GM19397 (cell line): ENCODE results near the gene OR10H1.
"Not testable (repeated sequence)": the region's sequence is repeated elsewhere in the genome, so short reads cannot be mapped to it uniquely, and the experiment has no call there.

Experiments
- ATAC-seq: cut with Tn5 transposase; IDR thresholded peaks from one replicate; pipeline ENCODE4 v1.9.1; 2021; ENCODE audit warnings: mild to moderate bottlenecking, moderate library complexity; ENCODE audit not compliant: unreplicated experiment

OR10H1 gene, protein sequence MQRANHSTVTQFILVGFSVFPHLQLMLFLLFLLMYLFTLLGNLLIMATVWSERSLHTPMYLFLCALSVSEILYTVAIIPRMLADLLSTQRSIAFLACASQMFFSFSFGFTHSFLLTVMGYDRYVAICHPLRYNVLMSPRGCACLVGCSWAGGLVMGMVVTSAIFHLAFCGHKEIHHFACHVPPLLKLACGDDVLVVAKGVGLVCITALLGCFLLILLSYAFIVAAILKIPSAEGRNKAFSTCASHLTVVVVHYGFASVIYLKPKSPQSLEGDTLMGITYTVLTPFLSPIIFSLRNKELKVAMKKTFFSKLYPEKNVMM

DNA sequence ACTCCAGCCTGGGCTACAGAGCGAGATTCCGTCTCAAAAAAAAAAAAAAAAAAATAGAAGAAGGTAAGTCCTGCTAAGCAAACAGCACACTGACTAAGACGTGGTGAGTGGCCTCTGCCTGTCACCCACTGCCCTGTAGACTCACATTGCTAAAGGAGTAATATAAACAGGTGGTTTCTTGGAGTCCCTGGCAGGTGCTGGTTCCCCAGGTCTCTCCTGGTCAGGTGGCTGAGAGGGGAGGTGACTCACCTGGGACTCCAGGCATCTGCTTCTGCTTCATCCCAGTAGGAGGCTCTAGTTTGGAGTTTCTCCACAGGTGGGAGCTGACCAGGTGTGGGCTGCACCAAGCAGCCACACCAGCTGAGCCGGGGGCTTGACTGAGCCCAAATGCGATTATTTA lies at the start of gene OR10H1:
TSS of gene OR10H1 (minus strand) at position 359 of the 400 bp plus-strand sequence. CDS start 7,627 bp downstream, outside the sequence.
- ATAC-seq: no peak

GRCh38 chr19:15864824-15865223 lies 49.4 kb upstream of the OR10H1 start:
- ATAC-seq: no peak

DNA sequence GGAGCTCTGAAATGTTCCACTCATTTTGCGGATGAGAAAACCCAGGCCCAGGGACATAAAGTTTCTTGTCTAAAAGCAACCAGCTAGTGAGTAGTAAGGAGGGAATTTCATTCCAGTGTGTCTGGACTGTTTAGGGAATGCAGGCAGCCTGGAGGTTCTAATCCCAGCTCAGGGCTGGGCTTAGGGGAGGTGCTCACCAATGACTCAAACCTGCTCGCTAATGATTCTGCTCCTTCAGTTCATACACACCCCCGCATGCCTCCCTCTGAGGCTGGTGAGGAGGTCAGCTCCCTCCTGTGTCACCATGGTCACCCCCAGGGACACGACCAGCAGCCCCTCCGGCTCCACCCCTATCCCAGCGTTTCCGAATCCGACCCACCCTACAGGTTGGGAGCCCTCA lies 47.8 kb upstream of the OR10H1 start:
- ATAC-seq: no peak

DNA sequence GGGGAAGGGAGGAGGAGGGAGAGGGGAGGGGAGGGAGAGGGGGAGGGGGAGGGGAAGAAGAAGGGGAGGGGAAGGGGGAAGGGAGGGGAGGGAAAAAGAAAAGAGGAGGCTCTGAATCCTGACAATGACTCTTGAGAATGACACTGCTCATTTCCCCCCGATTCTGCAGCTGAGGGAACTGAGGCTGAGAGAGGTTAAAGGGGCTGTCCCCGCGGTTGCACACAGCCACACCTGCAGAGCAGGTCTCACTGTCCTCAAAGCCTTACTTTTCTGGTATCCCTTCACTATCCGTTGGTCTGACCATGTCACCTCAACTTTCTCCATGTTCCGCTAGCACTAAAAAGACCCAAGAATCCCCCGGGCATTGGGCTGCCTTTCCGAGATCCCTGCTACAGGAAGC lies 47.0 kb upstream of the OR10H1 start:
- ATAC-seq: no peak

DNA sequence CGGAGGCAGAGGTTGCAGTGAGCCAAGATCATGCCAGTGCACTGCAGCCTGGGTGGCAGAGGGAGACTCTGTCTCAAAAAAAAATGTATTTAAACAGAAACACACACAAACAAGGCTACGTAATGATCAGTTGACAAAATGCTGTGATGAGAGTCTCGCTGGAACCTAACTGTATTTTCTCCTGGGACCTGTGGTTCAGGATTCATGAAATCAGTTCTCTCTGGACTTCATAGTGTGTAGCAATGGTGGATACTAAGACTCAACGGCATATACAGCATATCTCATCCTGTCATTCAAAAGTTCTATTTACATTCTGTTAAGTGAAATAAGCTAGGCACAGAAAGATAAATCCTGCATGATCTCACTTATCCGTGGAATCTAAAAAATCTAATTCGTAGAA lies 45.1 kb upstream of the OR10H1 start:
- no peak for ATAC-seq

GRCh38 chr19:15859187-15859586 lies 43.7 kb upstream of the OR10H1 start:
- ATAC-seq: no peak

GRCh38 chr19:15850385-15850784 lies 34.9 kb upstream of the OR10H1 start:
- ATAC-seq: no peak

- no peak for ATAC-seq
Measured at GRCh38 chr19:15846923-15847322, 31.5 kb upstream of the OR10H1 start.

DNA sequence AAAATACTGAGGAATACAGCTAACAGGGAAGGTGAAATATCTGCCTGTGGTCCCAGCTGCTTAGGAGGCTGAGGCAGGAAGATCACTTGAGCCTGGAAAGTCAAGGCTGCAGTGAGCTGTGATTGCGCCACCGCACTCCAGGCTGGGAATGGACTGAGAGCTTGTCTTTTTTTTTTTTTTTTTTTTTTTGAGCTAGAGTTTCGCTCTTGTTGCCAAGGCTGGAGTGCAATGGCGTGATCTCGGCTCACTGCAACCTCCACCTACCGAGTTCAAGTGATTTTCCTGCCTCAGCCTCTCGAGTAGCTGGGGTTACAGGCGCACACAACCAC lies 28.4 kb upstream of the OR10H1 start:
- not testable (repeated sequence) for ATAC-seq

DNA sequence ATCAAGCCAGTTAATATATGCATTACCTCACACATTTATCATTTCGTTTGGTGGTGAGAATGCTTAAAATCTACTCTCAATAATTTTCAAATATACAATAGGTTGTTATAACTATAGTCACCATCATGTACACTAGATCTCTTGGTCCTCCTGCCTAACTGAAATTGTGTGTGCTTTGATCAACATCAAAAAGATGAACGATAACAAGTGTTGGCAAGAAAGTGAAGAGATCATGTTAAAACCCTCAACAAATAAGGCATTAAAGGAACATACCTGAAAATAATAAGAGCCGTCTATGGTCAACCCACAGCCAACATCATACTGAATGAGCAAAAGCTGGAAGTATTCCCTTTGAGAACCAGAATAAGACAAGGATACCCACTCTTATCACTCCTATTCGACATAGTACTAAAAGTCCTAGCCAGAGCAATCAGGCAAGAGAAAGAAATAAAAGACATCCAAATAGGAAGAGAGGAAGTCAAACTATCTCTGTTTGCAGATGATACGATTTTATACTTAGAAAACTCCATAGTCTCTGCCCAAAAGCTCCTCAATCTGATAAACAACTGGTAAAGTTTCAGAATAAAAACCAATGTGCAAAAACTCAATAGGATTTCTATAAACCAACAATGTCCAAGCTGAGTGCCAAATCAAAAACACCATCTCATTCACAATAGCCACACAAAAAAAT lies 27.9 kb upstream of the OR10H1 start:
- no peak for ATAC-seq

GRCh38 chr19:15841875-15842569 lies 26.6 kb upstream of the OR10H1 start:
- no peak for ATAC-seq

- ATAC-seq: no peak
Measured at GRCh38 chr19:15840833-15841232, 25.4 kb upstream of the OR10H1 start.

DNA sequence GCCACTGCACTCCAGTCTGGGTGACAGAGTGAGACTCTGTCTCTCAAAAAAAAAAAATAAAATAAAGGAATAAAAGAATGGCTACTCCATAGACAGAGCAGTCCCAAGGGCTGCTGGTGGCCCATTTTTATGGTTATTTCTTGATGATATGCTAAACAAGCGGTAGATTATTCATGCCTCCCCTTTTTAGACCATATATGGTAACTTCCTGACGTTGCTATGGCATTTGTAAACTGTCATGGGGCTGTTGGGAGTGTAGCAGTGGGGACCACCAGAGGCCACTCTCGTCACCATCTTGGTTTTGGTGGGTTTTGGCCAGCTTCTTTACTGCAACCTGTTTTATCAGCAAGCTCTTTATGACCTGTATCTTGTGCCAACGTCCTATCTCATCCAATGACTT lies 24.4 kb upstream of the OR10H1 start:
- ATAC-seq: not testable (repeated sequence)

DNA sequence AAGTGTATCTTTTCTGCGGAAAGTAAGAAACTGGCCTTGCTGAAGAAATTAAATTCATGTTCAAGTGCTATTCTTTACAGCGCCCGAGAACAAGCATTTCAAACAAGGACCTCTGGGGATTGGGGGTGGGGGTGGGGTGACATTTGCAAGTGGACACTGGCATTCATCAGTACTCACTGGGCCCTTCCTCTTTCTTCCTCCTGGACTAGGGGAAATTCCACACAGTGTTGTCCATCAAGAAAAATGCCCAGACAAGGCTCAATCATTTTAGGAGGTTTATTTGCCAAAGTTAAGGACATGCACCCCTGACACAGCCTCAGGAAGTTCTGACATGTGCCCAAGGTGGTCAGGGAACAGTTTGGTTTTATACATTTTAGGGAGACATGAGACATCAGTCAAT lies 22.9 kb upstream of the OR10H1 start:
- no peak for ATAC-seq

- peak; percentile 5 for ATAC-seq
Measured at GRCh38 chr19:15837221-15837731, 21.8 kb upstream of the OR10H1 start.

- ATAC-seq: peak; percentile 95
Measured at GRCh38 chr19:15836330-15837220, 21.1 kb upstream of the OR10H1 start.

DNA sequence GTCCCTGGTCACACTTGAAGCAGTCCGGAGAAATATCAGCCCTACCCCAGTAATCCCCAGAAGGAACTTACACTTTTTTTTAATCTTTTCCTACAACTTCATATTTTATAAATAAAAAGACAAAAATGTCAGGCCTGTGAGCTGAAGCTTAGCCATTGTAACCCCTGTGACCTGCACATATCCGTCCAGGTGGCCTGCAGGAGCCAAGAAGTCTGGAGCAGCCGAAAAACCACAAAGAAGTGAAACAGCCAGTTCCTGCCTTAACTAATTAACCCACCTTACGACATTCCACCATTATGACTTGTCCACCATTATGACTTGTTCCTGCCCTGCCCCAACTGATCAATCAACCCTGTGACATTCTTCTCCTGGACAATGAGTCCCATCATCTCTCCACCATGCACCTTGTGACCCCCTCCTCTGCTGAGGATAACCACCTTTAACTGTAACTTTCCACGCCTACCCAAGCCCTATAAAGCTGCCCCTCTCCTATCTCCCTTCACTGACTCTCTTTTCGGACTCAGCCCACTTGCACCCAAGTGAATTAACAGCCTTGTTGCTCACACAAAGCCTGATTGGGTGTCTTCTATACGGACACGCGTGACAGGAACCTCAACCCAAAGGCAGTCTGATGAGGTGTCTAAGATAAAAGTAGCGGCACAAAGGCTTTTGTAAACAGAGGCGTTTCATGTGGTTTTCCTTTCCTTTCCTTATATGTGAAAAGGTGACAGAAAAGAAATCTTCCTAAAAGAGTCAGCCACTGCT lies 20.3 kb upstream of the OR10H1 start:
- ATAC-seq: not testable (repeated sequence)

- ATAC-seq: not testable (repeated sequence)
Measured at GRCh38 chr19:15834232-15834631, 18.8 kb upstream of the OR10H1 start.

DNA sequence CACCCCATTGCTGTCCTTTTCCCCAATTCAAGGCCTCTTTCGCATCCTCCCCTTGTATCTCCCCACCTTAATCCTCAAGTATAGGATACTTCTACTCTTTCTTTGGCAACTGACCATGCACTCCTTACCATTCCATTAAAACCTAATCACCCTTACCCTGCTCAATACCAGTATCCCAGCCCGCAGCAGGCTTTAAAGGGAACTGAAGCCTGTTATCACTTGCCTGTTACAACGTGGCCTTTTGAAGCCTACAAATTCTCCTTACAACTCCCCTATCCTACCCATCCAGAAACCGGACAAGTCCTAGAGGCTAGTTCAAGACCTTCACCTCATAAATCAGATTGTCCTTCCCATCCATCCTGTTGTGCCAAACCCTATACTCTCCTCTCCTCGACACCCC lies 16.2 kb upstream of the OR10H1 start:
- ATAC-seq: no peak

DNA sequence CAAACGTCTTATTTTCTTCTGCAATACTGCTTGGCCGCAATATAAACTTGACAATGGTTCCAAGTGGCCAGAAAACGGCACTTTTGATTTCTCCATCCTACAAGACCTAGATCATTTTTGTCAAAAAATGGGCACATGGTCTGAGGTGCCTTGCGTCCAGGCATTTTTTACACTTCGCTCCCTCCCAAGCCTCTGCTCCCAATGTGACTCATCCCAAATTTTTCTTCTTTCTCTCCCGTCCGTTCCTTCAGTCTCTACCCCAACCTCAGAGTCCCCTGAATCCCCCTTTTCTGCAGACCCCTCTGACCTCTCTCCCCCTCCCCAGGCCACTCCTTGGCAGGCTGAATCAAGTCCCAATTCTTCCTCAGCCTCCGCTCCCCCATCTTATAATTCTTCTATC lies 14.3 kb upstream of the OR10H1 start:
- ATAC-seq: no peak
